WTC11 (cell line): ENCODE results near the gene CUTA. TPM values are rescaled to one million over a fixed set of nuclear protein-coding genes. Genes with fewer than 3 reads are reported as not detected.
A peak's percentile ranks its signal among the peaks of the same experiment; 100 is the strongest.

Experiments used
- ATAC-seq: fragments of 200-7000 bp; cut with Tn5 transposase; 2 replicates; pipeline ENCODE4 v1.10.0; 2021; ENCODE audit warnings: mild to moderate bottlenecking, moderate library complexity
- CTCF ChIA-PET: fragments of 300-600 bp; sonication (Branson Sonifier 250); formaldehyde crosslinking; loops from one replicate; lab custom pipeline; 2021; ENCODE audit warnings: antibody characterized with exemption; lab: Charles Lee
- POLR2A ChIA-PET: fragments of 350-600 bp; sonication (Branson Sonifier 250); formaldehyde crosslinking; loops from one replicate; lab custom pipeline; 2021; ENCODE audit warnings: antibody characterized with exemption; lab: Charles Lee
- DNase-seq: peaks from one replicate; pipeline ENCODE4 v3.0.0; 2021; ENCODE audit warnings: low spot score
- H3K27ac Mint-ChIP-seq: 2 replicates; pipeline ENCODE4 v1.8.0; 2021; ENCODE audit warnings: mixed read lengths
- H3K27me3 Mint-ChIP-seq: 2 replicates; pipeline ENCODE4 v1.8.0; 2021; ENCODE audit warnings: low read depth, mild to moderate bottlenecking, moderate library complexity, mixed read lengths
- H3K36me3 Mint-ChIP-seq: 2 replicates; pipeline ENCODE4 v1.8.0; 2021; ENCODE audit warnings: mixed read lengths
- H3K4me1 Mint-ChIP-seq: 2 replicates; pipeline ENCODE4 v1.8.0; 2022; ENCODE audit warnings: mixed read lengths
- H3K4me3 Mint-ChIP-seq: 2 replicates; pipeline ENCODE4 v1.8.0; 2021; ENCODE audit warnings: mild to moderate bottlenecking, moderate library complexity, mixed read lengths
- H3K9me3 Mint-ChIP-seq: 2 replicates; pipeline ENCODE4 v1.8.0; 2021; ENCODE audit warnings: mixed read lengths
- CREM ChIP-seq: sonication (generic); formaldehyde crosslinking; IDR thresholded peaks from 2 replicates; pipeline ENCODE4 v1.8.1; 2022; ENCODE audit warnings: mild to moderate bottlenecking, missing genetic modification reagents, moderate library complexity
- E2F5 ChIP-seq: sonication (generic); formaldehyde crosslinking; IDR thresholded peaks from 2 replicates; pipeline ENCODE4 v1.8.1; 2022; ENCODE audit warnings: mild to moderate bottlenecking, moderate library complexity, missing genetic modification reagents
- ELF4 ChIP-seq: sonication (generic); formaldehyde crosslinking; IDR thresholded peaks from 2 replicates; pipeline ENCODE4 v1.8.1; 2022; ENCODE audit warnings: low read depth, mild to moderate bottlenecking, moderate library complexity, missing genetic modification reagents
- GTF2I ChIP-seq: fragments of 250-450 bp; sonication (Bioruptor Pico); conservative IDR thresholded peaks from 2 replicates; pipeline ENCODE4 v1.4.0; 2021; ENCODE audit warnings: mild to moderate bottlenecking
- IRF2 ChIP-seq: sonication (generic); formaldehyde crosslinking; IDR thresholded peaks from 2 replicates; pipeline ENCODE4 v1.8.0; 2022; ENCODE audit warnings: low read depth, missing genetic modification reagents, borderline replicate concordance
- MLX ChIP-seq: sonication (generic); formaldehyde crosslinking; IDR thresholded peaks from 2 replicates; pipeline ENCODE4 v1.8.1; 2023; ENCODE audit warnings: mild to moderate bottlenecking, missing genetic modification reagents, moderate library complexity
- MXD4 ChIP-seq: fragments of 250-450 bp; sonication (Bioruptor Pico); IDR thresholded peaks from 2 replicates; pipeline ENCODE4 v1.8.0; 2021; ENCODE audit warnings: mild to moderate bottlenecking, moderate library complexity, borderline replicate concordance
- NFYB ChIP-seq: sonication (generic); formaldehyde crosslinking; conservative IDR thresholded peaks from 2 replicates; pipeline ENCODE4 v1.8.0; 2022; ENCODE audit warnings: low read depth, missing genetic modification reagents
- RELA ChIP-seq: sonication (generic); formaldehyde crosslinking; IDR thresholded peaks from 2 replicates; pipeline ENCODE4 v1.8.1; 2022; ENCODE audit warnings: missing genetic modification reagents, mild to moderate bottlenecking, borderline replicate concordance
- STAT6 ChIP-seq: sonication (generic); formaldehyde crosslinking; conservative IDR thresholded peaks from 2 replicates; pipeline ENCODE4 v1.8.1; 2023; ENCODE audit warnings: mild to moderate bottlenecking, low read depth, missing genetic modification reagents, moderate library complexity
- ZNF138 ChIP-seq: sonication (generic); formaldehyde crosslinking; conservative IDR thresholded peaks from 2 replicates; pipeline ENCODE4 v1.8.1; 2022; ENCODE audit warnings: mild to moderate bottlenecking, moderate library complexity, missing genetic modification reagents
- ZNF219 ChIP-seq: sonication (generic); formaldehyde crosslinking; IDR thresholded peaks from 2 replicates; pipeline ENCODE4 v1.8.0; 2023; ENCODE audit warnings: missing genetic modification reagents, mild to moderate bottlenecking, borderline replicate concordance
- ZNF396 ChIP-seq: fragments of 250-450 bp; sonication (Bioruptor Pico); IDR thresholded peaks from 2 replicates; pipeline ENCODE4 v1.8.0; 2021; ENCODE audit warnings: mild to moderate bottlenecking, moderate library complexity, borderline replicate concordance
- ZNF423 ChIP-seq: fragments of 250-450 bp; sonication (Bioruptor Pico); IDR thresholded peaks from 2 replicates; pipeline ENCODE4 v2.1.2; 2022; ENCODE audit warnings: mild to moderate bottlenecking, moderate library complexity
- total RNA-seq: library from RNA; stranded (reverse); gene quantifications from 3 replicates; pipeline ENCODE4 v1.2.3, GENCODE V29; 2021

Gene CUTA
- total RNA-seq, 1 experiment from 2014 or later, result 247 TPM

- TF ChIP-seq E2F5 (CRISPR knock-in tag), result no peak
- no peak for TF ChIP-seq ZNF219
- no peak for TF ChIP-seq ZNF396 (CRISPR knock-in tag)
- TF ChIP-seq NFYB (CRISPR knock-in tag), result no peak
- no peak for TF ChIP-seq MLX (CRISPR knock-in tag)
- TF ChIP-seq ELF4 (CRISPR knock-in tag), result no peak
These were observed 21.2 kb upstream of the CUTA start (continued) for GRCh38 chr6:33438978-33439594.

- Mint-ChIP-seq H3K36me3 (peaks cover 67% of the 10 kb centered on the region), H3K4me3 (no peak overlapping the region), H3K27me3 (no peaks in the 10 kb centered on the region), H3K27ac (no peak overlapping the region), H3K4me1 (peaks cover 15% of the 10 kb centered on the region), H3K9me3 (no peaks in the 10 kb centered on the region)
- ChIA-PET CTCF (no interaction called here), POLR2A (no interaction called here)
- no peak for ATAC-seq
- TF ChIP-seq RELA (CRISPR knock-in tag) (no peak), CREM (CRISPR knock-in tag) (no peak), ZNF423 (no peak), MLX (CRISPR knock-in tag) (no peak), GTF2I (no peak), IRF2 (CRISPR knock-in tag) (no peak), MXD4 (CRISPR knock-in tag) (no peak)
- no peak for DNase-seq
These were observed 19.8 kb upstream of the CUTA start for GRCh38 chr6:33437666-33438065.

- no peak for ATAC-seq
These were observed 17.1 kb upstream of the CUTA start for GRCh38 chr6:33434961-33435360.

More at GRCh38 chr6:33434961-33435360, 17.1 kb upstream of the CUTA start:
- Mint-ChIP-seq H3K4me3 (no peak overlapping the region), H3K4me1 (peaks cover 35% of the 10 kb centered on the region), H3K27me3 (no peaks in the 10 kb centered on the region), H3K9me3 (no peaks in the 10 kb centered on the region), H3K27ac (peak overlapping the region; percentile 74), H3K36me3 (peaks cover 47% of the 10 kb centered on the region)
- CTCF ChIA-PET, result interaction anchor here (0.6 kb wide), 1 partner anchor 18 kb away, joined by 3 read pairs; no protein-coding TSS in a partner anchor
- TF ChIP-seq STAT6 (CRISPR knock-in tag) (no peak), ZNF138 (no peak)
- DNase-seq, result no peak
- POLR2A ChIA-PET, result interaction anchor here (0.6 kb wide), 1 partner anchor 20 kb away, joined by 3 read pairs; the partner anchor contains the start of gene ZBTB9
